Measurements from ENCODE around the gene ISCU.
"Not testable (repeated sequence)": the region's sequence is repeated elsewhere in the genome, so short reads cannot be mapped to it uniquely, and the experiment has no call there.

ISCU gene

DNA sequence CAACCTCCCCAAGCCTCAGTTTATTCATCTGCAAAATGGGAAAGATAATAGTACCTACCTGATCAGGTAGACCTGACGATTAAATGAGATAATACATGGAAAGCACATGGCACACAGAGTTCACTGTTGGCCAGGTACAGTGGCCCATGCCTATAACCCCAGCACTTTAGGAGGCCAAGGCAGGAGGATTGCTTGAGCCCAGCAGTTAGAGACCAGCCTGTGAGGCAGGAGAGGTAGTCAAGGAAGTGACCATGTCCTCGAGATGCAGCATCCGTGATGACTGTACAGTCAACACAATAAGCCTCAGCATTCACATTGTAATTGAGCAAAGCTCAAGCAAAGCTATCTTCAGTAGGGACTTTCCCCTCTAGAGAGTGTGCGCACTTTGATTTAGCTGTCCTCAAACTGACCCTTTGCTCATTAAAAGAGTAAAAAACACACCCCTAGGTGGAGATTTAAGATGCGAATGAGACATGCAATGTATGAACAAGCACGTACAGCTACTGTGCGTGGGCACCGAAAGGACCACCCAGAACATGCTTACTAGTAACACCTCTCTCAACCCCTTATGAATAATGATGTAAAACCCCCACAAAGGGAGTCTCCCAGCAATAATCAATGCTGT lies 9.9 kb downstream of the ISCU start:
- DNase-seq: no peak

DNA sequence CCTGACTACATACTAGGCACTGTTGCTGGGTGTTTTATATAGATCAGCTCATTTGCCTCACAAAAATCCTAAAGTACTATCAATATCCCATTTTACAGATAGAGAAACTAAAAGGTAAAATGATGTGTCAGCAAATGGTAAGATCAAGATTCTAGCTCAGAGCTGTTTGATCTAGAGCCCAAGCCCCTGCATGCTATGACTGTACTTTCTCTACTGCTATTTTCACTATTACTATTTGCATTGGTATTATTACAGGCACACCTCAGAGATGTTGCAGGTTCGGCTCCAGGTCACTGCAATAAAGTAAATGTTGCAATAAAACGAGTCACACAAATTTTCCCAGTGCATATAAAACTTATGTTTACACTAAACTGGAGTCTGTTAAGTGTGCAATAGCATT lies 10.9 kb downstream of the ISCU start:
- no peak for DNase-seq

DNA sequence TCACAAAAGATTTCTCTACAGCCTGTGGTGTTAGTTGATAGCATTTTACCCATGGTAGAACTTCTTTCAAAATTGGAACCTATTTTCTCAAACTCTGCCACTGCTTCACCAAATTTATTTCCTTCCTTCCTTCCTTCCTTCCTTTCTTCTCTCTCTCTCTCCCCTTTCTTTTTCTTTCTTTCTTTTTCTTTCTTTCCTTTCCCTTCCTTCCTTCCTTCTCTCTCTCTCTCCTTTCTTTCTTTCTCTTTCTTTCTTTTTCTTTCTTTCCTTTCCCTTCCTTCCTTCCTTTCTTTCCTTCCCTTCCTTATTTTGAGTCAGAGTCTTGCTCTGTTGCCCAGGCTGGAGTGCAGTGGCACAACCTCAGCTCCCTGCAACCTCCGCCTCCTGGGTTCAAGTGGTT lies 11.9 kb downstream of the ISCU start:
- not testable (repeated sequence) for DNase-seq

DNA sequence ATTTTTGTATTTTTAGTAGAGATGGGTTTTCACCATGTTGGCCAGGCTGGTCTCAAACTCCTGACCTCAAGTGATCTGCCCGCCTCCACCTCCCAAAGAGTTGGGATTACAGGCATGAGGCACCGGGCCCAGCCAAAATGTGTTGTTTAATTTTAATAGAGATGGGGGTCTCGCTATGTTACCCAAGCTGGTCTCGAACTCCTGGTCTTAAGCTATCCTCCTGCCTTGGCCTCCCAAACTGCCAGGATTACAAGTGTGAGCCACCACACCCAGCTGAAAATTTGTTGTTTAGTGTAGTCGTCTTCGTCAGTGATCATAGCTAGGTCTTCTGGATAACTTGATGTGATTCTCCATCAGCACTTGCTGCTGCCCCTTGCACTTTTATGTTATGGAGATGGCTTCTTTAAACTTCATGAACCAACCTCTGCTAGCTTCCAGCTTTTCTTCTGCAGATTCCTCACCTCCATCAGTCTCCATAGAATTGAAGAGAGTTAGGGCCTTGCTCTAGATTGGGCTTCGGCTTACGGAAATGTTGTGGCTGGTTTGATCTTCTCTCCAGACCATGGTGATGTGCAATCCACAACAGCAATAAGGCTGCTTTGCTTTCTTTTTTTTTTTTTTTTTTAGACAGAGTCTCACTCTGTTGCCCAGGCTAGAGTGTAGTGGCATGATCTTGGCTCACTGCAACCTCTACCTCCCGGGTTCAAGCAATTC lies 13.0 kb downstream of the ISCU start:
- DNase-seq: no peak

DNA sequence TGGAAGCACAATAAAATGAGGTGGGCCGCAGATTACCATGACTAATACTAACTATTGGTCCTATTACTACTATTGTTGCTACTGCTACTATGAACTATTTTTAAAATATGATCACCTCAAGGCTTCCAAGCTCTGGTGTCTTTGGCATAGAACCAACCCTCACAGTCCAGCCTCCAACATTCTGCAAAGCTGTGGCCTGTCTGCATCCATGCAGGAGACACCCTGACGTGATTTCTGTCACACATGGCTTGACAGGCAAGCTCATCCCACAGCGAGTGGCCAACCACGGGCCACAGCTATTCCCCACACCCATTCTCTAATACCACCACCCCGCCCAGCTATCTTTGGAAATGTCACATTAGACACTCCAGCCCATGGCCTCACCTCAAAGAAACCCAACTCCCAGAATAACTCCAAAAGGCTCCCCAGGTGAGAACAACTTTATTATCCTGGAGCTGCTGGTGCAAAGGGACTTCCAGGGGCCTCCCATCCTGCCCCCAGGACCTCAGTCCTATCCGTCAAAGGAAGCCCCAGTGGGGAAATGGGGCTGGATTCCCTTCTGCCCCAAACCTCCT lies 14.4 kb downstream of the ISCU start:
- no peak for DNase-seq

DNA sequence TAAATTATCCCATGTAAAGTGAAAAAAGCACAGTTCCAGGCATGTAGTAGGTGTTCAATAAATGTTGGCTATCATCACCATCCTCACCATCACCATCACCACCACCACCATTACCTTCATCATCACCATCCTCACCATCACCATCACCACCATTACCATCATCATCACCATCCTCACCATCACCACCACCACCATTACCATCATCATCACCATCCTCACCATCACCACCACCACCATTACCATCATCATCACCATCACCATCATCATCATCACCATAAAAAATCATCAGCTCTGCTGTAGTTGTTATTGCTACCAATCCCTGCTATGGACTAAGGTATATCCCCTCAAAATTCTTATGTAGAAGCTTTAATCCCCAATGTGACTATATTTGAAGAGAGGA lies 15.1 kb downstream of the ISCU start:
- no peak for DNase-seq

DNA sequence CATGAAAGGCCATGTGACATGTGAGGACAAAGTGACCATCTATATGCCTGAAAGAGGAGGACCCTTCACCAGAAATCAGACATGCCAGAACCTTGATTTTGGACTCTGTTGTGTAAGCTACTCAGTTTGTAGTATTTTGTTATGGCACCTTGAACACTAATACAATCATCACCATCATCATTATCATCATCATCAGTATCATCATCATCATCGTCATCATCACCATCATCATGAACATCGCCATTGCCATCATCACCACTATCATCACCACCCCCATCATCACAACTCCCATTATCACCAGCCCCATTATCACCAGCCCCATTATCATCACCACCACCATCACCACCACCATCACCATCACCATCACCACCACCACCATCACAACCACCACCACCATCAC lies 15.9 kb downstream of the ISCU start:
- DNase-seq: no peak

DNA sequence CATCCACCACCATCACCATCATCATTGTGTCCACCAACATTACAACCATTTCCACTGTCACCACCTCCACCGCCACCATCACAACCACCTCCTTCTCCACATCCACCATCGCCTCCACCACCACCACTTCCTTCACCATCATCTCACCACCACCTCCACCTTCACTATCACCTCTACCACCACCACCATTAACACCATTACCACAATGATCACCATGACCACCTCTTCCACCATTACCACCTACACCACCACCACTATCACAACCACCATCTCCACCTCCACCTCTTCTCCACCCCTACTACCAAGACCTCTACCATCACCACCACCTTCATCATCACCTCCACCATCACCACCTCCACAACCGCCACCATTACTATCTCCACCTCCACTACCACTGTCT lies 16.4 kb downstream of the ISCU start:
- no peak for DNase-seq

DNA sequence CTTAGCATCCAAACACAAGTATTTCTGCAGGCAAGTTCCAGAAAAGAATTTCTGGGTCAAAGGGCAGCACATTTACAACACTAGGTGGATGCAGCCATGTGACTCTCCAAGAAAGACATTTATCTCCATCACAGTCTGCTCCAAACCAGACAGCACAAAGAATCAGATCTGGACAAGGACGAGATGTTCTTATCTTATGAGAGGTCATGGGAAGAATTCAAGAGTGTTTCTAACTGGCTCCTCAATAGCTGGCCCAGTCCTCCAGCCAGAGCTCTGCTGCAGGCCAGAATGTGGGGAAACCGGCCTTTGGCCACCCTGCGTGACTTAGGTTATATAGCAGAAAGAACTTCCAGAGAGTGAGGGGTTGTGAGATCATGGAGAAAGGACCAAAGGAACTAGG lies 18.1 kb downstream of the ISCU start:
- no peak for DNase-seq

DNA sequence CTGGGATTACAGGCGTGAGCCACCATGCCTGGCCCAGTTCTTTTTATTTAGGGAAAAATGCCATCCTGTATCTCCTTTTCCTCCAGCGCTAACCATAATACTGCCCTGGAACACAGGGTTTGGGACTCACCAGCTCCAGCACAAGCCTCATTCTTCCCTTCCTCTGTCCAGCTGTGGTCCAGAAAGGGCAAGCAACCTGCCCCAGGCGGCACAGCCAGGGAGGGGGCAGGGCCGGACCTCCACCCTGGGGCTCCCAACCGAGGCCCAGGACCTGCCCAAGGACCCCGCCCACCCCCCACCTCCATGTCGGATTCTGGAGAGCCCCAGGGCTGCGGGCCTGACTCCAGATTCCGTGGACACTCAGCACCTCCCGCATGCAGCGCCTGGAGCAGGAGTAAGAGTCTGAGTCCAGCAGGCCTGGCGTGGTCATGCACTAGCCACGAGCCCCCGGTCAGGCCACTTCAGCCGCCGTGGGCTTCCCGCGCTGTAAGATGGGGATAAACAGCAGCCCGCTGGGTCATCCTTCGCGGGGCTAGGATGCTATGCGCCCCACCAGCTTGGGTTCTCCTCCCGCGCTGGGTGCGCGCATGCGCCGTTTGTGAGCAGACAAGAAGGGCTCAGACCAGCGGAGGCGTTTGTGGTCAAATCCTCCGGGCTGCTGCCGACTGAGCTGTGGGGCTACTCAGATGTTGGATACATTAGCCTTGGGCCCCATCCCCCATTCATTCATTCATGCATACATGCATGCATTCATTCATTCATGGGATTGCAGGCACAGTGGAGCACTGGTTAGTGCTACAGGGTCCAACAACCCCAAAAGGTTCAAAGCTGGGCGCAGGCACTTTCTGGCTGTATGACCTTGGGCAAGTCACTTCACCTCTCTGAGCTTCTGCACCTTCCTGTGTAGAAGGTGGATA lies 19.2 kb downstream of the ISCU start:
- no peak for DNase-seq

DNA sequence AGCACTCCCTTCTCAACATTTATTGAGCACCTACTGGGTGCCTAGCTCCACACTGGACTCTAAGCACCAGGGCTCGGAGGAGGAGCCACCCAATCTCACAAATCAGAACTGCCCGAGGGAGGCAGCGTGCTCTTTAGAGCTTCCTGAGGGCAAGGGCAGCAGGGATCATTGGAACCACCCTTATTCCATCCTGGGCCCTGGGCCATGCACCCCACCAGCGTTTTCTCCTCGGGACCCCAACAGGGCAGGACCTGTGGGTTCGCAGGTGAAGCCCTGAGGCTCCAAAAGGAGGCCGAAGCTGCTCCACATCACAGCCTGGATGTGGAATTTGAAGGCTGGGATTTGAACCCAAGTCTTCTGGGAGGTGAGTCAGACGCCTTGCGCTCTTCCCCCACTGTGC lies 20.1 kb downstream of the ISCU start:
- no peak for DNase-seq

DNA sequence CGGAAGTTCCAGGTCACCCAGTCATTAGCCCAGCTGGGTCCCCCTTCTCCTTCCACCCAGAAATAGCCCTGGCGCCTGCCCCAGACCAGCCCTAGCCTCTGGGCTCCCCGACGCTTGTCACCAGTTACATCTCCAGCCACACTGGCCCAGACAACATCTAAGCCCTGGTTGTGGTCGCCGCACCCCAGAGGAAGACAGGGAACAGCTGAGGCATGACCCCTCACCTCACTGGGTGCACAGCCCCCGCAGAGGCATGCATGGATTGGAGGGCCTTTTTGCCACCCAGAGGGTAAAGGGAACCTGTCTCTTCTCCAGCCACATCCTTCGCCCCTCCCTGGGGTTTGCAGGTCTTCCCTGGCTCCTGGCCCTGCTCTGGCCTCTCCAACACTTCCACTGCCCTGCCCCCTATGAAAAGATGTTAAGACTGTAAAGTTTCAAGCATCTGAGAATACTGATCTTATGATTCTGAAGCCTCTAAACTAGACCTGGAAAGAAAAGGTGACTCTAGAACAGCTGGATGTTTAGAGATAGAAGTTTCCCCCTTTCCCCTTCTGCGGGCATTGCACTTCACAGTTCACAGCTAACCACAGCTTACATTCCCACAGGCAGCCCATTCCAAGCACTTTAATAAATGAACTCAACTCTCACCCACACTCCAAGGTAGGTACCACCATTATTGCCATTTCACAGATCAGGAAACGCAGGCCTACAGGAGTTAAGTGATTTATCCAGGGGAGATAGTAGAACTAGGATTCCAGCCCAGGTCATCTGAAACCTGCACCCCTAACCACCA lies 20.8 kb downstream of the ISCU start:
- no peak for DNase-seq

DNA sequence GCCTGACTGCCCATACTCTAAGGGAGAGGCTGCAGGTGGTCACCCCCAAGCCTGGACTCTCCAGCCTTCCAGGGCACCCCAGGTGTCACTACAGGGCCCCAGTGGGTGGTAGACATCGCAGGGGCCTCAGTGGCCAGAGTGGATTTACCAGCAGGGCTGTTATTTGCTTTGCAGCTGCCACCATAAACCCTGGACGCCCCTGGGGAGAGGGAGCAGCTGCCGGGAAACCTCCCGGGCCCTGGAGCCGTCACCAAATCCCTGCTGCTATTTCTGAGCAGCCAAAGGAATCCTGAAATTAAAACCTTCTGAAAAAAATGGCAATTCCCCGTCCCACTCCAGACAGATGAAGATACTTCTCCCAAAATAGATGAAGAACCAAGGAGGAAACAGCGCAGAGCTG lies 21.6 kb downstream of the ISCU start:
- no peak for DNase-seq

DNA sequence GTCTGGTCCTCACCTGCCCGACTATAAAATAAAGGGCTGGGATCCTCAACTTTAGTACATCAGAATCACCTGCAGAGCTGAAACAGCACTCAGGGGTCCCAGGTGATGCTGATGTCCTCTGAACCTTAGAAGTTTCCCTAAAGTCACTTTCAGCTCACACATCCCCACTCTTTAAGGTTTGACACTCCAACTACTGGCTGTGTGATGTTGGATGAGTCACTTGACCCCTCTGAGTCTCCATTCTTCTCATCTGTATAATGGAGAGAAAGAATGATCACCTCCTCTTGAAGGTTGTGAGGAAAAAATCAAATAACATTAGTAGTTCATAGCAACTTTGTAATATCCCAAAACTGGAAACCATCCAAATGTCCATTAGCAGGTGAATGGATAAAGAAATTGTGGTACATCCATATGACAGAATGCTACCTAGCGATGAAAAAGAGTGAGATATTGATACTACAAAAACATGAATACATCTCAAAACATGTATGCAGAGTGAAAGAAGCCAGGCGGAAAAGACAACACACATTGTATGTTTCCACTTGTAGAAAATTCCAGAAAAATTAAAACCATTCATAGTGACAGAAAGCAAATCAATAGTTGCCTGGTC lies 22.2 kb downstream of the ISCU start:
- DNase-seq: no peak

DNA sequence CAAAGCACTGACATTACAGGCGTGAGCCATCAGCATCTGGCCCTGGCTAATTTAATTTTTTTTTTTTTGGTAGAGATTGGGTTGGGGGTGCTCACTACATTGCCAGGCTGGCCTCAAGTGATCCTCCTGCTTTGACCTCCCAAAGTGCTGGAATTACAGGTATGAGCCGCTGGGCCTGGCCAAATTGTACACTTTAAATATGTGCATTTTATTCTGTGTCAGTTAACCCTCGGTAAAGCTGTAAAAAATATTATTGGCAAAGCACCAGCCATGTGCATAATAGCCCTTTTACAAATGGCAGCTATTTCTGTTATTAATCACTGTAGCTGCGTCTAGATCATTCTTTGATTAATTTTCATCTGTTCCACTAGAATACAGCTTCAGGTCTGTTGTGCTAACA lies 23.5 kb downstream of the ISCU start:
- no peak for DNase-seq

DNA sequence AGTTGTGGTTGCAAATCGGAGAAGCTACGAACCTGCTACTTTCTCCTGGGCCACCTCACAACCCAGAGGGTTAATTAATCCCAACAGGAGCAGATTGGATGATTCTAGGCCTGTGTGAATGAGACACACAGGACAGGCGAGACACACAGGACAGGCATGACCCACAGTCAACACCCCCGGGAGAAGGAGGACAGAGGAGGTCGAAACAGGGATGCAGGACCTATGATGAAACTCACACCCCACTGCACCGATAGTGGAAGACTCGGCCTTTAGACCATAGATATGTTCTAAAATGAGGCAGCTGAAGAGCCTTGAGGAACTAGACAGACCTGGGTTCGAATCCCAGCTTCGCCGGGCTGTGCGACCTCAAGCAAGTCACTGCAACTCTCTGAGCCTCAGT lies 23.9 kb downstream of the ISCU start:
- DNase-seq: no peak

DNA sequence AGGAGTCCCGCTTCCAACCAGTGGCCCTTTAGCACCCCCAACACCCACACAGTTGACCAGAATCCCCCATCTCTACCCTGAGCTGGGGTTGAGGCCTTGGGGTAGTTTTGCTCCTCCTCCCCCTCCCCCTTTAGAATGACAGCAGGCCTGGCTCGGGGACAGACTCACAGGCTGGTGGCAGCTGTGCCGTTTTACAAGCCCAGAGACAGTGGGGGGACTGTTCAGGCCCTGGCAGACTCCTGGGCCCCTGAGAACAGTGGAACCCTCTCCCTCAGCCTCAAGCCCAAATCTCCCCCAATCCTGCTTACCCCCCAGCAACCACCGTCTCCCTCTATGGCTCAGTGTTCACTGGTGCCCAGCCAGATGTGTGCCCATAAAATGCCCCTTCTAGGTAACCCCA lies 25.4 kb downstream of the ISCU start:
- no peak for DNase-seq

DNA sequence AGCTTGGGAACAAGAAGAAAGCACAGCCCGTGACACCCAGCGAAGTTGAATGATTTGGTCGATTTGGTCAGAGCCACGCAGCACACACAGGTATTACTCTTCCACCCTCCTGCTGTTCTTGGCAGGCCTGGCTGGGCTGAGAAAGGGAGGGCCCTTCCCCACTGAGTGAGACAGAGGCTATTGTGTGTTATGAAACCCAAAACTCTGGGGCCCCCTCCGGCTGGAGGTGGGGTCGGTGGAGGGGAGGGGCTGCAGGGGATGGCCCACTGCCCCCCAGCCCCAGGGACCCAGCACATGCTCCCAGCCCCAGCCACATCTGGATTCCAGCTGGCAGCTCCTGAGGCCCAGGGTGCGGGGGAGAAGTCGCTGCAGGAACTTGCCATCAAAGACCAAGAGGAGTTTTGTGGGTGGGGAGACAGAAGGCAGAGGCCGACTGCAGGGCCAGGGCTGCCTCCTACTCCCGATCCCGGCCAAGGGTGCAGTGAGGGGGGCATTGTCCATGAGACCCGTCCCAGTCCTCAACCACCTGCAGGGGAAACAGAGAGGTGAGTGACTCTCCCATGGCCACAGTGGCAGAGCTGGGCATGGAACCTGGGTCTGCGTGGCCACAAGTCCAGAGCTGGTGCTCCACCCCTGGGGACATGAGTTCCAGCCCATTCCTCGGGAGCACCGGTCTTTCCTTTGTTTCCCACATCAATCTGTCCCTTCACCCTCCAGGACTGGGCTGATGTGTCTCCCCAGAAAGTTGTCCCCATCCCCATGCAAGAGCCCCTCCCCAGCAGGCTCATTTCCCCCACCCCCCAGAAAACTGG lies 26.8 kb downstream of the ISCU start:
- DNase-seq: no peak

DNA sequence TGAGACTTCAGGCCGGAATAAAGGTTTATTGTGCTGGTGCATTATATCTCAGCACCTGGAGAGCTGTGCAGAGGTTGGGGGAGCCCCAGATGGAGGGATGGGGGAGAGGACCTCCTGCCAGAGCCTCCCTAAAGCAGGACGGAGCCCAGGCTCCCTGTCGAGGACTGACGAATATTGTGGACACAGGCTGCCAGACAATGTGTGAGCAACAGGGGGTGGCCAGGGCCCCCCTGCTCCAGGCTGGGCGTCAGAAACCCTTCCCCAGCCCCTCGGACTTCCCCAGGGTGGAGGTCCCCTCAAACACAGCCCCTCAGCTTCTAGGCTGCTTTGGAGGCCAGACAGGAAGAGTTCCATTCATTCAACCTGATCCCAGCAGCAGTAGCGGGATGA lies 27.4 kb downstream of the ISCU start:
- no peak for DNase-seq

DNA sequence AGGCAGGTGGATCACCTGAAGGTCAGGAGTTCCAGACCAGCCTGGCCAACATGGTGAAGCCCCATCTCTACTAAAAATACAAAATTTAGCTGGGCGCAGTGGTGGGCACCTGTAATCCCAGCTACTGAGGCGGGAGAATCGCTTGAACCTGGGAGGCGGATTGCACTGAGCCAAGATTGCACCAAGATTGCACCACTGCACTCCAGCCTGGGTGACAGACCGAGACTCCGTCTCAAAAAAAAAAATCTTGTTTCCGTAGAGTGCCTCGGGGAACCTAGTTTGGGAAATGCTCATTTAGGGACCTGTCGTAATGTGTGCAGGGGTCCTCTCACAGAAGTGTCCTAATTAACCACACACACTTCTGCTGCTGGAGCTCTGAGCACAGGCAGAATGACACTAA lies 28.1 kb downstream of the ISCU start:
- DNase-seq: not testable (repeated sequence)

DNA sequence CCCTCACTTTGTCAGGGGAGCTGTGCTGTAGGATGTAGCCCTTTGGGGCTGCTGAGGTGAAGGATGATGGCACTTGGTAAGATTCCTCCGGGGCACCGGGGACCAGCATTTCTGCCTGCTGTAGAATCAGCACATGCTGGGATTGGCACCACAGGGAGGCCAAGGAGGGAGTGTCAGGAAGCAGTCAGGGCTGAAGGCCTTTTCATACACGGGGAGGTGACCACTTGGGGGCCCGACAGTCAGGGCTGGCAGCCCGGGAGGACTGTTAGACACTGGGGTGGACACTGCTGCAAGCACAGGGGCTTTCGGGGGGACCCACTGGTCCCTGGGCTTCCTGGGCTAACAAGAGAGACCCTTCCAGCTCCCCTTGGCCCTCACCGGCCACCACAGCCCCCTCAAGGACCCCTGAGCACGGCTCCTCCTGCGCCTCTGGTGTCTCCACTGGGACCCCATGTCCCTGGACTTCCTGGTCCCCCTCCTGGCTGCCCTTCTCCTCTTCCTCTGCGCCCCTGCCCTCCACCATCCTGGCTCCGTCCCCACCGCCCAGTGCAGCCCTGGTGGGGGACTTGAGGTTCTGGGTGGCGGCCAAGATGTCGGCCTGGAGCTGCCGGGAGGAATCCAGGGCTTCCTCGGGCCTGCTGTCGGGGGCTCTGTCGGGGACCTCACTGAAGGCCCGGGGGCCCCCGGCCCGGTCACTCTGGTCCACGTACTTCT lies 29.0 kb downstream of the ISCU start:
- DNase-seq: no peak

Measured in NCI-H526 (cell line).